SK-N-SH (cell line): ENCODE measurements around the gene EPB41L4A. TPM values are rescaled to one million over a fixed set of nuclear protein-coding genes. Genes with fewer than 3 reads are reported as not detected.

Experiments used
- CTCF ChIA-PET: fragments of 300-600, 350-600 bp; formaldehyde crosslinking; extraction: SDS; loops from one replicate; lab custom pipeline; 2021; lab: Yijun Ruan, JAX
- POLR2A ChIA-PET: fragments of 350-600 bp; sonication (Branson Sonifier 250); formaldehyde crosslinking; extraction: SDS; loops from one replicate; lab custom pipeline; 2020; ENCODE audit warnings: antibody characterized with exemption, inconsistent platforms; lab: Yijun Ruan, JAX
- DNase-seq: peaks from one replicate; pipeline ENCODE4 v3.0.0; 2012
- H2AFZ ChIP-seq: fragments of 200-600 bp; sonication (generic); 2 replicates; pipeline ENCODE4 v1.8.1; 2016; ENCODE audit warnings: antibody characterized with exemption, mild to moderate bottlenecking, low read depth
- H3F3A ChIP-seq: fragments of 200-600 bp; sonication (generic); replicated peaks from 2 replicates; pipeline ENCODE3; 2016; ENCODE audit warnings: antibody characterized with exemption, mild to moderate bottlenecking; ENCODE audit not compliant: insufficient read depth
- H3K27ac ChIP-seq, 2 experiments: fragments of 200-500 bp in 1 of 2; fragments of 200-600 bp in 1 of 2; sonication (Bioruptor generic) in 1 of 2; sonication (generic), shearing (Covaris generic) in 1 of 2; 2 replicates each; pipeline versions ENCODE4 v1.5.1 to v1.6.1; 2014 to 2016; ENCODE audit warnings: low read depth in 2 of 2, inconsistent platforms in 1 of 2, low read length in 1 of 2, mild to moderate bottlenecking in 1 of 2, mixed read lengths in 1 of 2
- H3K27me3 ChIP-seq: fragments of 200-600 bp; sonication (generic), shearing (Covaris generic); 2 replicates; pipeline ENCODE4 v1.6.1; 2016; ENCODE audit warnings: mixed run types; ENCODE audit not compliant: insufficient read depth
- H3K36me3 ChIP-seq, 2 experiments: fragments of 200-500 bp in 1 of 2; fragments of 200-600 bp in 1 of 2; sonication (Bioruptor generic) in 1 of 2; sonication (generic) in 1 of 2; replicated peaks in 1 of 2; 2 replicates each; pipeline versions ENCODE3 to v1.5.1; 2014 to 2016; ENCODE audit warnings: low read length in 1 of 2, mild to moderate bottlenecking in 1 of 2; ENCODE audit not compliant: insufficient read depth in 2 of 2, control insufficient read depth in 1 of 2
- H3K4me1 ChIP-seq, 2 experiments: fragments of 200-500 bp in 1 of 2; fragments of 200-600 bp in 1 of 2; sonication (Bioruptor generic) in 1 of 2; sonication (generic), shearing (Covaris generic) in 1 of 2; 2 replicates each; pipeline versions ENCODE4 v1.5.1 to v1.6.1; 2014 to 2016; ENCODE audit warnings: low read depth in 1 of 2, low read length in 1 of 2, mixed run types in 1 of 2; ENCODE audit not compliant: insufficient read depth in 2 of 2, control insufficient read depth in 1 of 2
- H3K4me2 ChIP-seq: fragments of 200-600 bp; sonication (generic), shearing (Covaris generic); 2 replicates; pipeline ENCODE4 v1.6.1; 2017; ENCODE audit warnings: mixed run types
- H3K4me3 ChIP-seq, 2 experiments: fragments of 200-500 bp in 1 of 2; fragments of 200-600 bp in 1 of 2; sonication (Bioruptor generic) in 1 of 2; sonication (generic), shearing (Covaris generic) in 1 of 2; 2 replicates each; pipeline versions ENCODE4 v1.5.1 to v1.8.1; 2014 to 2016; ENCODE audit warnings: low read depth in 2 of 2, inconsistent platforms in 1 of 2, low read length in 1 of 2, mild to moderate bottlenecking in 1 of 2, mixed read lengths in 1 of 2, moderate library complexity in 1 of 2
- H3K79me2 ChIP-seq: fragments of 200-600 bp; sonication (generic); 2 replicates; pipeline ENCODE4 v1.8.1; 2017; ENCODE audit warnings: mild to moderate bottlenecking; ENCODE audit not compliant: insufficient read depth
- H3K9ac ChIP-seq: fragments of 200-600 bp; sonication (generic); 2 replicates; pipeline ENCODE4 v1.6.1; 2017; ENCODE audit warnings: mixed run types
- H3K9me2 ChIP-seq: fragments of 200-600 bp; sonication (generic); 2 replicates; pipeline ENCODE4 v1.6.1; 2017; ENCODE audit warnings: mixed run types
- H3K9me3 ChIP-seq: fragments of 200-600 bp; sonication (generic); 2 replicates; pipeline ENCODE4 v1.6.1; 2017; ENCODE audit warnings: mixed run types, mild to moderate bottlenecking, moderate library complexity
- H4K20me1 ChIP-seq: fragments of 200-600 bp; sonication (generic); 2 replicates; pipeline ENCODE4 v1.6.1; 2017; ENCODE audit warnings: mild to moderate bottlenecking, mixed run types; ENCODE audit not compliant: insufficient read depth
- EZH2phosphoT487 ChIP-seq: fragments of 200-600 bp; sonication (generic); IDR thresholded peaks from 2 replicates; pipeline ENCODE4 v1.6.1; 2017; ENCODE audit warnings: low read depth, mixed run types, mild to moderate bottlenecking, antibody characterized with exemption, moderate library complexity, borderline replicate concordance
- FOXM1 ChIP-seq: IDR thresholded peaks from 2 replicates; pipeline ENCODE4 v1.4.0; 2012; ENCODE audit warnings: low read depth, mild to moderate bottlenecking
- GABPA ChIP-seq: IDR thresholded peaks from 2 replicates; pipeline ENCODE4 v1.4.0; 2012; ENCODE audit warnings: low read depth, mild to moderate bottlenecking
- GATA2 ChIP-seq: sonication (generic); formaldehyde crosslinking; IDR thresholded peaks from 2 replicates; pipeline ENCODE4 v1.5.0; 2020; ENCODE audit warnings: mild to moderate bottlenecking, missing genetic modification reagents
- MEF2A ChIP-seq: IDR thresholded peaks from 2 replicates; pipeline ENCODE4 v1.4.0; 2012; ENCODE audit warnings: low read depth, borderline replicate concordance
- MXI1 ChIP-seq: IDR thresholded peaks from 2 replicates; pipeline ENCODE4 v1.6.1; 2012; ENCODE audit warnings: mild to moderate bottlenecking, low read depth, low read length, improper control_type of control experiment
- NFIC ChIP-seq: IDR thresholded peaks from 2 replicates; pipeline ENCODE4 v1.4.0; 2012; ENCODE audit warnings: borderline replicate concordance
- NRF1 ChIP-seq: IDR thresholded peaks from 2 replicates; pipeline ENCODE4 v1.6.1; 2012; ENCODE audit warnings: low read depth, mild to moderate bottlenecking, low read length
- RAD21 ChIP-seq: IDR thresholded peaks from 2 replicates; pipeline ENCODE4 v1.6.1; 2012; ENCODE audit warnings: mild to moderate bottlenecking, low read length
- SMC3 ChIP-seq: IDR thresholded peaks from 2 replicates; pipeline ENCODE4 v1.6.1; 2012; ENCODE audit warnings: low read depth, low read length, improper control_type of control experiment
- TAF1 ChIP-seq: IDR thresholded peaks from 2 replicates; pipeline ENCODE4 v1.6.1; 2012; ENCODE audit warnings: low read depth, mild to moderate bottlenecking, low read length, moderate library complexity, borderline replicate concordance
- TCF12 ChIP-seq: IDR thresholded peaks from 2 replicates; pipeline ENCODE4 v1.4.0; 2012
- TEAD4 ChIP-seq: IDR thresholded peaks from 2 replicates; pipeline ENCODE4 v1.4.0; 2012; ENCODE audit warnings: mild to moderate bottlenecking, borderline replicate concordance; ENCODE audit not compliant: insufficient read depth
- USF1 ChIP-seq: IDR thresholded peaks from 2 replicates; pipeline ENCODE4 v1.4.0; 2012; ENCODE audit warnings: low read depth, borderline replicate concordance
- YY1 ChIP-seq: IDR thresholded peaks from 2 replicates; pipeline ENCODE4 v1.4.0; 2012; ENCODE audit warnings: low read depth, mild to moderate bottlenecking
- WGBS: methylation state at CpG from one replicate; pipeline ENCODE4 v1.1.6; 2017; ENCODE audit warnings: low lambda C conversion rate; 5-methylcytosine and 5-hydroxymethylcytosine counted together
- polyA plus RNA-seq, 3 experiments: library from polyadenylated mRNA; depleted of rRNA; stranded (reverse); fragments of >200 nt; gene quantifications; 2 replicates each; pipeline ENCODE4 v1.2.3, GENCODE V29; 2012
- TF ChIP-seq, protein P1 (sequence below): IDR thresholded peaks from 2 replicates; pipeline ENCODE4 v1.4.0; 2012; ENCODE audit warnings: low read depth
- TF ChIP-seq, protein P2 (sequence below): IDR thresholded peaks from 2 replicates; pipeline ENCODE4 v1.6.1; 2012; ENCODE audit warnings: mild to moderate bottlenecking, low read depth, low read length, moderate library complexity
- TF ChIP-seq, protein P3 (sequence below): fragments of 150-350 bp; IDR thresholded peaks from 2 replicates; pipeline ENCODE4 v1.6.1; 2016; ENCODE audit warnings: mild to moderate bottlenecking, low read depth, low read length
- TF ChIP-seq, protein P4 (sequence below): IDR thresholded peaks from 2 replicates; pipeline ENCODE4 v1.4.0; 2012; ENCODE audit warnings: low read depth, borderline replicate concordance

Gene EPB41L4A
- polyA plus RNA-seq, 1 of the 3 experiments (the other 2 are of a cell fraction): 0.07 TPM

GRCh38 chr5:112346411-112347044 lies 72.5 kb downstream of the EPB41L4A start:
- H3K36me3 ChIP-seq: no peaks in the 10 kb centered on the region
- no peak overlapping the region for H3K27ac ChIP-seq
- no peaks in the 10 kb centered on the region for H3K27me3 ChIP-seq
- H3F3A ChIP-seq: no peaks in the 10 kb centered on the region
- no peaks in the 10 kb centered on the region for H3K79me2 ChIP-seq
- no peaks in the 10 kb centered on the region for H3K9me2 ChIP-seq
- H3K4me2 ChIP-seq: no peak overlapping the region
- no peak overlapping the region for H2AFZ ChIP-seq
- ChIA-PET POLR2A (no interaction called here), CTCF (interaction anchor here (0.8 to 1.0 kb wide), 3 partner anchors 21 to 1065 kb away, joined by 3 read pairs; no protein-coding TSS in a partner anchor)
- H3K4me1 ChIP-seq: peaks cover 0 to 11% of the 10 kb centered on the region in 2 experiments; a peak in 2 of 4 replicates
- H3K9me3 ChIP-seq: no peaks in the 10 kb centered on the region
- 16% methylated on average over 3 of the region's 3 CpGs for WGBS
- no peak for DNase-seq
- TF ChIP-seq, protein P1, sequence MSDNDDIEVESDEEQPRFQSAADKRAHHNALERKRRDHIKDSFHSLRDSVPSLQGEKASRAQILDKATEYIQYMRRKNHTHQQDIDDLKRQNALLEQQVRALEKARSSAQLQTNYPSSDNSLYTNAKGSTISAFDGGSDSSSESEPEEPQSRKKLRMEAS: no peak
- TF ChIP-seq TCF12 (no peak), TEAD4 (no peak), FOXM1 (no peak), MXI1 (no peak), SMC3 (no peak), GABPA (no peak), GATA2 (CRISPR knock-in tag) (no peak)
- TF ChIP-seq, protein P2, sequence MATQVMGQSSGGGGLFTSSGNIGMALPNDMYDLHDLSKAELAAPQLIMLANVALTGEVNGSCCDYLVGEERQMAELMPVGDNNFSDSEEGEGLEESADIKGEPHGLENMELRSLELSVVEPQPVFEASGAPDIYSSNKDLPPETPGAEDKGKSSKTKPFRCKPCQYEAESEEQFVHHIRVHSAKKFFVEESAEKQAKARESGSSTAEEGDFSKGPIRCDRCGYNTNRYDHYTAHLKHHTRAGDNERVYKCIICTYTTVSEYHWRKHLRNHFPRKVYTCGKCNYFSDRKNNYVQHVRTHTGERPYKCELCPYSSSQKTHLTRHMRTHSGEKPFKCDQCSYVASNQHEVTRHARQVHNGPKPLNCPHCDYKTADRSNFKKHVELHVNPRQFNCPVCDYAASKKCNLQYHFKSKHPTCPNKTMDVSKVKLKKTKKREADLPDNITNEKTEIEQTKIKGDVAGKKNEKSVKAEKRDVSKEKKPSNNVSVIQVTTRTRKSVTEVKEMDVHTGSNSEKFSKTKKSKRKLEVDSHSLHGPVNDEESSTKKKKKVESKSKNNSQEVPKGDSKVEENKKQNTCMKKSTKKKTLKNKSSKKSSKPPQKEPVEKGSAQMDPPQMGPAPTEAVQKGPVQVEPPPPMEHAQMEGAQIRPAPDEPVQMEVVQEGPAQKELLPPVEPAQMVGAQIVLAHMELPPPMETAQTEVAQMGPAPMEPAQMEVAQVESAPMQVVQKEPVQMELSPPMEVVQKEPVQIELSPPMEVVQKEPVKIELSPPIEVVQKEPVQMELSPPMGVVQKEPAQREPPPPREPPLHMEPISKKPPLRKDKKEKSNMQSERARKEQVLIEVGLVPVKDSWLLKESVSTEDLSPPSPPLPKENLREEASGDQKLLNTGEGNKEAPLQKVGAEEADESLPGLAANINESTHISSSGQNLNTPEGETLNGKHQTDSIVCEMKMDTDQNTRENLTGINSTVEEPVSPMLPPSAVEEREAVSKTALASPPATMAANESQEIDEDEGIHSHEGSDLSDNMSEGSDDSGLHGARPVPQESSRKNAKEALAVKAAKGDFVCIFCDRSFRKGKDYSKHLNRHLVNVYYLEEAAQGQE: no peak
- TF ChIP-seq, protein P3, sequence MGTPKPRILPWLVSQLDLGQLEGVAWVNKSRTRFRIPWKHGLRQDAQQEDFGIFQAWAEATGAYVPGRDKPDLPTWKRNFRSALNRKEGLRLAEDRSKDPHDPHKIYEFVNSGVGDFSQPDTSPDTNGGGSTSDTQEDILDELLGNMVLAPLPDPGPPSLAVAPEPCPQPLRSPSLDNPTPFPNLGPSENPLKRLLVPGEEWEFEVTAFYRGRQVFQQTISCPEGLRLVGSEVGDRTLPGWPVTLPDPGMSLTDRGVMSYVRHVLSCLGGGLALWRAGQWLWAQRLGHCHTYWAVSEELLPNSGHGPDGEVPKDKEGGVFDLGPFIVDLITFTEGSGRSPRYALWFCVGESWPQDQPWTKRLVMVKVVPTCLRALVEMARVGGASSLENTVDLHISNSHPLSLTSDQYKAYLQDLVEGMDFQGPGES: no peak
- H3K4me3 ChIP-seq: no peak overlapping the region
- H4K20me1 ChIP-seq: no peaks in the 10 kb centered on the region
- H3K9ac ChIP-seq: no peak overlapping the region

- no peak for TF ChIP-seq TCF12
- TF ChIP-seq, protein P1: no peak
- no peak for TF ChIP-seq NRF1
- no peak for TF ChIP-seq GATA2 (CRISPR knock-in tag)
- TF ChIP-seq, protein P4, sequence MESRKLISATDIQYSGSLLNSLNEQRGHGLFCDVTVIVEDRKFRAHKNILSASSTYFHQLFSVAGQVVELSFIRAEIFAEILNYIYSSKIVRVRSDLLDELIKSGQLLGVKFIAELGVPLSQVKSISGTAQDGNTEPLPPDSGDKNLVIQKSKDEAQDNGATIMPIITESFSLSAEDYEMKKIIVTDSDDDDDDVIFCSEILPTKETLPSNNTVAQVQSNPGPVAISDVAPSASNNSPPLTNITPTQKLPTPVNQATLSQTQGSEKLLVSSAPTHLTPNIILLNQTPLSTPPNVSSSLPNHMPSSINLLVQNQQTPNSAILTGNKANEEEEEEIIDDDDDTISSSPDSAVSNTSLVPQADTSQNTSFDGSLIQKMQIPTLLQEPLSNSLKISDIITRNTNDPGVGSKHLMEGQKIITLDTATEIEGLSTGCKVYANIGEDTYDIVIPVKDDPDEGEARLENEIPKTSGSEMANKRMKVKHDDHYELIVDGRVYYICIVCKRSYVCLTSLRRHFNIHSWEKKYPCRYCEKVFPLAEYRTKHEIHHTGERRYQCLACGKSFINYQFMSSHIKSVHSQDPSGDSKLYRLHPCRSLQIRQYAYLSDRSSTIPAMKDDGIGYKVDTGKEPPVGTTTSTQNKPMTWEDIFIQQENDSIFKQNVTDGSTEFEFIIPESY: no peak
- no peak for TF ChIP-seq YY1
- no peak for TF ChIP-seq NFIC
- no peak for TF ChIP-seq RAD21
- TF ChIP-seq EZH2phosphoT487: no peak
- no peak for TF ChIP-seq USF1
- no peak for TF ChIP-seq MEF2A
- no peak for TF ChIP-seq TAF1
- no peak for TF ChIP-seq MXI1
- H3F3A ChIP-seq: no peaks in the 10 kb centered on the region
- ChIA-PET POLR2A (no interaction called here), CTCF (no interaction called here)
- no peak overlapping the region for H2AFZ ChIP-seq
- no peak overlapping the region for H3K27ac ChIP-seq
- no peak overlapping the region for H3K4me2 ChIP-seq
- peaks cover 0 to 11% of the 10 kb centered on the region in 2 experiments; a peak in 2 of 4 replicates for H3K4me1 ChIP-seq
- 41% methylated on average over 3 of the region's 3 CpGs for WGBS
- no peak for DNase-seq
- H3K4me3 ChIP-seq: no peak overlapping the region
- H3K27me3 ChIP-seq: no peaks in the 10 kb centered on the region
- no peaks in the 10 kb centered on the region for H3K79me2 ChIP-seq
- no peaks in the 10 kb centered on the region for H3K9me3 ChIP-seq
- H3K9ac ChIP-seq: no peak overlapping the region
- no peaks in the 10 kb centered on the region for H3K9me2 ChIP-seq
- no peaks in the 10 kb centered on the region for H3K36me3 ChIP-seq
- H4K20me1 ChIP-seq: no peaks in the 10 kb centered on the region
These were observed 74.5 kb downstream of the EPB41L4A start for GRCh38 chr5:112344540-112344939.
